Measurements from ENCODE around the gene PLTP.

The PLTP gene

GRCh38 chr20:45867819-45868176 lies 44.2 kb downstream of the PLTP start:
- no peak for DNase-seq

GRCh38 chr20:45867136-45867818 lies 44.7 kb downstream of the PLTP start:
- DNase-seq, result no peak

DNA sequence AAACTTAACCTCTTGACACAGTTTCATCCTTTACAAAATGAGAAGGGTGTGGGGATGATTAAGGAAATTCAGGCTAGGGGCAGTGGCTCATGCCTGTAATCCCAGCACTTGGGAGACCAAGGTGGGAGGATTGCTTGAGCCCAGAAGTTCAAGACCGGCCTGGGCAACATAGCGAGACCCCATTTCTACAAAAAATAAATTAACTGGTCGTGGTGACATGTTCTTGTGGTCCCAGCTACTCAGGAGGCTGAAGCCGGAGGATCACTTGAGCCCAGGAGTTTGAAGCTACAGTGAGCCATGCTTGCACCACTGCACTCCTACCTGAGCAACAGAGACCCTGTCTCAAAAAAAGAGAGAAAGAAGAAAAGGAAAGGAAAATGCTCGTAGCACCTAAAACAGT lies 45.5 kb downstream of the PLTP start:
- no peak for DNase-seq

DNA sequence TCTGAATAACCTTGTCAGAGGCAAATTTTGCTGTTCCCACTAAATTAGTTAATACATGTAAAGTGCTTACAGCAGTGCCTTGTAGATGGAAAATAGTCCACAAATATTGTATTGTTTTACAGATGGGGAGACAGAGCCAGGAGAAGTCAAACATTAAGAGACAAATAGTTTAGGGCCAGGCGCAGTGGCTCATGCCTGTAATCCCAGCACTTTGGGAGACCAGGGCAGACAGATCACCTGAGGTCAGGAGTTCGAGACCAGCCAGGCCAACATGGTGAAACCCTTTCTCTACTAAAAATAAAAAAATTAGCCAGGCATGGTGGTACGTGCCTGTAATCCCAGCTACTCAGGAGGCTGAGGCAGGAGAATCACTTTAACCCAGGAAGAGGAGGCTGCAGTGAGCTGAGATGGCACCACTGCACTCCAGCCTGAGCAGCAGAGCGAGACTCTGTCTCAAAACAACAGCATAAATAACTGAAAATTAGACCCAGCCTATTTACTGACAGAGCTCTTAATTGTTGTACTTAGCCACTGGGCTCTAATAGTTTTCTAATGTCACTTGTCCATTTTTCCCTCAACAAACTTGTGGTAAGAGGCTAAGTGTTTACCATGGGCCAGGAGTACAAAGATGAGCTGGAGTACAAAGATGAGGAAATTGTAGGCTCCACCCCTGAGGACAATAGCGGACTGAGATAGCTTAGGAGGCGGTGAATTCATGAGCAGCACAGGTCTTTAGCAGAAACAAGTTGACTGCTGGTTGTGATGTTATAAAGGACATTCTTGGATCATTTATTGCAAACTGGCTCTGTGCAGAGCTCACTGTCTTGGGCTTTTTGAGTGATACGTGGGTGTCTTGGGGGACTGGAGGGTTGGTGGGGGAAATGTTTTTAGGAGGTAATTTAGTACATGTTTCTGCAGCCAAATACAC lies 48.1 kb downstream of the PLTP start:
- no peak for DNase-seq

- no peak for DNase-seq
These were observed 50.5 kb downstream of the PLTP start for GRCh38 chr20:45861221-45862075.

GRCh38 chr20:45860560-45861220 lies 51.3 kb downstream of the PLTP start:
- DNase-seq, result no peak

GRCh38 chr20:45859916-45860315 lies 52.0 kb downstream of the PLTP start:
- no peak for DNase-seq

GRCh38 chr20:45857882-45858216 lies 54.1 kb downstream of the PLTP start:
- no peak for DNase-seq

GRCh38 chr20:45857114-45857881 lies 54.7 kb downstream of the PLTP start, which contains the start of the genes ACOT8 and ZSWIM3:
ACOT8 (minus strand) TSS chr20:45857392; CDS start chr20:45857315, 77 bp downstream.
ZSWIM3 (plus strand) TSS chr20:45857614; CDS start chr20:45857826, 212 bp downstream.
- DNase-seq, result peak; percentile 87 to 90

- DNase-seq, result no peak
These were observed 58.5 kb downstream of the PLTP start for GRCh38 chr20:45853484-45853883.

DNA sequence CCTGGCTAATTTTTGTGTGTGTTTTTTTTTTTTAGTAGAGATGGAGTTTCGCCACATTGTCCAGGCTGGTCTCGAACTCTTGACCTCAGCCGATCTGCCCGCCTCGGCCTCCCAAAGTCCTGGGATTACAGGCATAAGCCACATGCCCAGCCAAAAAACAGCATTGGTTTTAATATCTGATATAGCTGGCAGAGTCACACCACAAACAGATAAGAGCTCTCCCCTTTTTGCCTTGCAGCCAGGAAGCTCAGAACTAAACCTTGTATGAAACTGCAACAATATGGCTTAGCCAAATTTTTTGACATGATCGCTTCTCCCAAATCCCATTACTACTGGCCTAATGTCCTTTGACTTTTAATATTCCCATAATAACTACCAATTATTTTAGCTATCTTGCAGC lies 59.6 kb downstream of the PLTP start:
- no peak for DNase-seq

GRCh38 chr20:45851501-45851900 lies 60.5 kb downstream of the PLTP start:
- no peak for DNase-seq

GRCh38 chr20:45850926-45851325 lies 61.0 kb downstream of the PLTP start:
- DNase-seq, result no peak

DNA sequence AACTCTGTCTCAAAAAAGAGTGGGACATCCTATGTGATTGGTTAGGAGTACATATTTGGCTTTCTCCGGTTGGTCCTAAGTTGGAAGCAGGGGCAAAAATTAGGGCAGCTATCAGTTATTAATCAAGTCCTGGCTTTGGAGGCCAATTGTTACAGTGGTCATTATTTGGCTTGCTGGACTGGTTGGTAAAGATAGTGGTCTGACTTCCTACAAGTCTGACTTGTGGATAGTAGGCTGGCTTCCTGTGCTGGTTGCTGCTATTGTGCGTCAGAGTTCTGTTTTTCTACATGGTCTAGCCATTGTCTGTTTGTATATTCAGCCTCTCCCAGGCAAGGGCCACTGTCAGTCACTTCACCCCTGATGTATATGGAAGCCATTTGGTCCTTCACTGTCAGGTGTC lies 61.7 kb downstream of the PLTP start:
- DNase-seq, result no peak

DNA sequence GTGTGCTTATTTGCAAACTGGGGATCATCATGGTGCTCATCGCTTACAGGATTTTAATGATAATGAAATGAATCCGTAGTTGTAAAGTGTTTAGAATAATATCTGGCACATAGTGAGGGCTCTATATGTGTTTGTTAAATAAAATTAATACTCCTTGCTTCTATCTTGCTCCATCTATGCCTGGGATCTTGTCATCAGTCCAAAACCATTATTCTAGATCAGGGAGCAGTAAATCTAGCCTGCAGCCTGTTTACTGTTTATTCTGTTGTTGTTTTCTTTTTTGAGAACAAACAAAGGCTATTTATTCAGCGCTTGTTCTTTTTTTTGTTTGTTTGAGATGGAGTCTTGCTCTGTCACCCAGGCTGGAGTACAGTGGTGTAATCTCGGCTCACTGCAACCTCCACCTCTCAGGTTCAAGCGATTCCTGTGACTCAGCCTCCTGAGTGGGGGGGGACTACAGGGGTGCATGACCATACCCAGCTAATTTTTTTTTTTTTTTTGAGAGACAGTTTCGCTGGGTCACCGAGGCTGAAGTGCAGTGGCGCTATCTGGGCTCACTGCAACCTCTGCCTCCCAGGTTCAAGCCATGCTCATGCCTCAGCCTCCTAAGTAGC lies 62.9 kb downstream of the PLTP start:
- DNase-seq, result no peak

Data from activated CD4-positive, alpha-beta T cell treated with anti-CD3 and anti-CD28 coated beads, Interleukin-2, amount 50 U/mL, for 4 hours (primary cell).